GM10266 (cell line): ENCODE data around the gene GPRIN3.

Experiments used
- DNase-seq: peaks from one replicate; pipeline ENCODE4 v3.0.0; 2012; ENCODE audit errors: extremely low spot score
- CTCF ChIP-seq: IDR thresholded peaks from 2 replicates; pipeline ENCODE4 v1.5.1; 2012; ENCODE audit warnings: mild to moderate bottlenecking, low read depth; ENCODE audit not compliant: control insufficient read depth, insufficient read depth; ENCODE audit errors: missing control alignments

Gene GPRIN3

GRCh38 chr4:89307446-89308160, at the start of gene GPRIN3:
GPRIN3 (minus strand) TSS chr4:89307800; CDS start chr4:89250110, 57,690 bp downstream.
- TF ChIP-seq CTCF = no peak
- DNase-seq = peak; percentile 13

- no peak for TF ChIP-seq CTCF
- DNase-seq = no peak
Measured at GRCh38 chr4:89357340-89357739, 49.7 kb upstream of the GPRIN3 start.

GRCh38 chr4:89356086-89356485, 48.5 kb upstream of the GPRIN3 start:
- DNase-seq = no peak
- no peak for TF ChIP-seq CTCF

- DNase-seq = no peak
- TF ChIP-seq CTCF = no peak
Measured at GRCh38 chr4:89353514-89353913, 45.9 kb upstream of the GPRIN3 start.

- TF ChIP-seq CTCF = no peak
- DNase-seq = no peak
Measured at GRCh38 chr4:89352541-89352940, 44.9 kb upstream of the GPRIN3 start.

GRCh38 chr4:89351201-89351600, 43.6 kb upstream of the GPRIN3 start:
- no peak for DNase-seq

More at GRCh38 chr4:89351201-89351600, 43.6 kb upstream of the GPRIN3 start:
- TF ChIP-seq CTCF = no peak
